ENCODE data around the gene IL23R.

The IL23R gene

GRCh38 chr1:67274623-67275325, 108.5 kb downstream of the IL23R start:
- ChIA-PET POLR2A (no interaction called here), CTCF (no interaction called here)
- TF ChIP-seq FOXM1 (IDR thresholded peaks at IDR 0.05; ENCODE audit: borderline replicate concordance), result no peak
- no peak for TF ChIP-seq ELF4 (IDR thresholded peaks at IDR 0.05)
- no peak for TF ChIP-seq BHLHE40 (IDR thresholded peaks at IDR 0.05; ENCODE audit: borderline replicate concordance)
- TF ChIP-seq L3MBTL2 (conservative IDR thresholded peaks at IDR 0.05), result no peak
- no peak for TF ChIP-seq LEF1 (IDR thresholded peaks at IDR 0.05; ENCODE audit: borderline replicate concordance)
- no peak for TF ChIP-seq PKNOX1 (IDR thresholded peaks at IDR 0.05)
- no peak for TF ChIP-seq FOXK2 (IDR thresholded peaks at IDR 0.05)
- no peak for TF ChIP-seq ARNT (IDR thresholded peaks at IDR 0.05)
- TF ChIP-seq SUZ12 (IDR thresholded peaks at IDR 0.05), result no peak
- TF ChIP-seq HDGF (IDR thresholded peaks at IDR 0.05; ENCODE audit: borderline replicate concordance), result no peak
- no peak for TF ChIP-seq NFRKB (IDR thresholded peaks at IDR 0.05)
- no peak for TF ChIP-seq SP1 (IDR thresholded peaks at IDR 0.05)
- TF ChIP-seq FOXA1 (IDR thresholded peaks at IDR 0.05), result no peak
- no peak for DNase-seq (ENCODE audit: extremely low spot score)

GRCh38 chr1:67280696-67281095, 114.4 kb downstream of the IL23R start:
- TF ChIP-seq FOXK2 (IDR thresholded peaks at IDR 0.05), result no peak
- no peak for TF ChIP-seq LEF1 (IDR thresholded peaks at IDR 0.05; ENCODE audit: borderline replicate concordance)
- no peak for TF ChIP-seq SP1 (IDR thresholded peaks at IDR 0.05)
- DNase-seq (ENCODE audit: extremely low spot score), result no peak
- ChIA-PET POLR2A (no interaction called here), CTCF (no interaction called here)

- DNase-seq (ENCODE audit: extremely low spot score), result no peak
- CTCF ChIA-PET, result interaction anchor here (0.6 kb wide), 2 partner anchors 606 to 672 kb away, joined by 3 to 4 read pairs; no protein-coding TSS in a partner anchor
- TF ChIP-seq FOXA1 (IDR thresholded peaks at IDR 0.05) (no peak), FOXK2 (IDR thresholded peaks at IDR 0.05) (no peak), FOXM1 (IDR thresholded peaks at IDR 0.05; ENCODE audit: borderline replicate concordance) (no peak), PKNOX1 (IDR thresholded peaks at IDR 0.05) (no peak), CTBP1 (IDR thresholded peaks at IDR 0.05; ENCODE audit: borderline replicate concordance) (no peak), ARNT (IDR thresholded peaks at IDR 0.05) (no peak), HDGF (IDR thresholded peaks at IDR 0.05; ENCODE audit: borderline replicate concordance) (no peak), SUZ12 (IDR thresholded peaks at IDR 0.05) (no peak), LEF1 (IDR thresholded peaks at IDR 0.05; ENCODE audit: borderline replicate concordance) (no peak), BHLHE40 (IDR thresholded peaks at IDR 0.05; ENCODE audit: borderline replicate concordance) (no peak), ELF4 (IDR thresholded peaks at IDR 0.05) (no peak), SP1 (IDR thresholded peaks at IDR 0.05) (no peak), L3MBTL2 (conservative IDR thresholded peaks at IDR 0.05) (no peak), TARDBP (IDR thresholded peaks at IDR 0.05) (no peak), ZNF384 (IDR thresholded peaks at IDR 0.05) (no peak), NFRKB (IDR thresholded peaks at IDR 0.05) (no peak)
- POLR2A ChIA-PET, result no interaction called here
Measured at GRCh38 chr1:67281244-67281643, 115.0 kb downstream of the IL23R start.

GRCh38 chr1:67285780-67286488, 119.7 kb downstream of the IL23R start:
- TF ChIP-seq SUZ12 (IDR thresholded peaks at IDR 0.05), result no peak
- no peak for TF ChIP-seq TARDBP (IDR thresholded peaks at IDR 0.05)
- no peak for TF ChIP-seq ZNF384 (IDR thresholded peaks at IDR 0.05)
- TF ChIP-seq HDGF (IDR thresholded peaks at IDR 0.05; ENCODE audit: borderline replicate concordance), result no peak
- no peak for TF ChIP-seq LEF1 (IDR thresholded peaks at IDR 0.05; ENCODE audit: borderline replicate concordance)
- no peak for TF ChIP-seq PKNOX1 (IDR thresholded peaks at IDR 0.05)
- TF ChIP-seq CTBP1 (IDR thresholded peaks at IDR 0.05; ENCODE audit: borderline replicate concordance), result no peak
- TF ChIP-seq FOXK2 (IDR thresholded peaks at IDR 0.05), result no peak
- TF ChIP-seq FOXM1 (IDR thresholded peaks at IDR 0.05; ENCODE audit: borderline replicate concordance), result no peak
- TF ChIP-seq L3MBTL2 (conservative IDR thresholded peaks at IDR 0.05), result no peak
- TF ChIP-seq ELF4 (IDR thresholded peaks at IDR 0.05), result no peak
- no peak for TF ChIP-seq SP1 (IDR thresholded peaks at IDR 0.05)
- no peak for TF ChIP-seq NFRKB (IDR thresholded peaks at IDR 0.05)
- no peak for TF ChIP-seq BHLHE40 (IDR thresholded peaks at IDR 0.05; ENCODE audit: borderline replicate concordance)
- no peak for TF ChIP-seq ARNT (IDR thresholded peaks at IDR 0.05)
- no peak for TF ChIP-seq FOXA1 (IDR thresholded peaks at IDR 0.05)
- POLR2A ChIA-PET, result no interaction called here
- CTCF ChIA-PET, result no interaction called here
- no peak for DNase-seq (ENCODE audit: extremely low spot score)

- CTCF ChIA-PET, result no interaction called here
- POLR2A ChIA-PET, result no interaction called here
- no peak for DNase-seq (ENCODE audit: extremely low spot score)
- TF ChIP-seq NFRKB (IDR thresholded peaks at IDR 0.05) (no peak), ARNT (IDR thresholded peaks at IDR 0.05) (no peak), SUZ12 (IDR thresholded peaks at IDR 0.05) (no peak), SP1 (IDR thresholded peaks at IDR 0.05) (no peak), FOXA1 (IDR thresholded peaks at IDR 0.05) (no peak), FOXM1 (IDR thresholded peaks at IDR 0.05; ENCODE audit: borderline replicate concordance) (no peak)
Measured at GRCh38 chr1:67290236-67290635, 124.0 kb downstream of the IL23R start.
